MCF 10A (cell line): ENCODE data around the gene SMAGP. TPM values are rescaled to one million over a fixed set of nuclear protein-coding genes. Genes with fewer than 3 reads are reported as not detected.
"Not testable (repeated sequence)": the region's sequence is repeated elsewhere in the genome, so short reads cannot be mapped to it uniquely, and the experiment has no call there.

Source experiments
- BruUV-seq: library from RNA; stranded (reverse); fragments of 400-500 nt; replicated peaks from 2 replicates; lab custom pipeline; 2021; lab: Mats Ljungman, UMichigan
- CTCF ChIA-PET: fragments of 300-600 bp; sonication (Branson Sonifier 250); formaldehyde crosslinking; extraction: SDS; loops from one replicate; lab custom pipeline; 2021; ENCODE audit warnings: antibody characterized with exemption, inconsistent platforms; lab: Yijun Ruan, JAX
- POLR2A ChIA-PET: fragments of 300-600, 350-650 bp; sonication (Branson Sonifier 250); formaldehyde crosslinking; extraction: SDS; loops from one replicate; lab custom pipeline; 2020; ENCODE audit warnings: antibody characterized with exemption, inconsistent platforms; lab: Yijun Ruan, JAX
- DNase-seq: peaks from one replicate; pipeline ENCODE4 v3.0.0-alpha.2; 2018; ENCODE audit not compliant: unreplicated experiment
- H3K27ac Mint-ChIP-seq: one replicate; pipeline ENCODE4 v1.8.0; 2022; ENCODE audit warnings: mild to moderate bottlenecking, low read depth, mixed read lengths; ENCODE audit not compliant: unreplicated experiment
- H3K27me3 Mint-ChIP-seq: one replicate; pipeline ENCODE4 v1.8.0; 2022; ENCODE audit warnings: mixed read lengths; ENCODE audit not compliant: insufficient read depth, unreplicated experiment
- H3K36me3 Mint-ChIP-seq: one replicate; pipeline ENCODE4 v1.8.0; 2022; ENCODE audit warnings: mild to moderate bottlenecking, moderate library complexity, mixed read lengths; ENCODE audit not compliant: insufficient read depth, unreplicated experiment
- H3K4me1 Mint-ChIP-seq: one replicate; pipeline ENCODE4 v1.8.0; 2022; ENCODE audit warnings: mixed read lengths; ENCODE audit not compliant: insufficient read depth, unreplicated experiment
- H3K4me3 Mint-ChIP-seq: one replicate; pipeline ENCODE4 v1.8.0; 2022; ENCODE audit warnings: mild to moderate bottlenecking, moderate library complexity, mixed read lengths; ENCODE audit not compliant: unreplicated experiment
- H3K9me3 Mint-ChIP-seq: one replicate; pipeline ENCODE4 v1.8.0; 2022; ENCODE audit warnings: mixed read lengths; ENCODE audit not compliant: unreplicated experiment
- CTCF ChIP-seq: fragments of 200-600 bp; IDR thresholded peaks from one replicate; pipeline ENCODE4 v1.8.0; 2022; ENCODE audit warnings: antibody characterized with exemption, mild to moderate bottlenecking; ENCODE audit not compliant: unreplicated experiment
- intact Hi-C: fragments of 100-400 bp; cut with micrococcal nuclease; formaldehyde crosslinking; loops from 2 replicates; pipeline ENCODE4 v1.14.1; 2022
- total RNA-seq: library from RNA; stranded (reverse); gene quantifications from 2 replicates; pipeline ENCODE4 v1.2.3, GENCODE V29; 2022

The SMAGP gene
- total RNA-seq, 1 experiment from 2014 or later, result 17.4 TPM

- POLR2A ChIA-PET, result no interaction called here
- Mint-ChIP-seq H3K4me3 (no peak overlapping the region), H3K9me3 (no peaks in the 10 kb centered on the region), H3K27me3 (no peaks in the 10 kb centered on the region), H3K4me1 (peaks cover 14% of the 10 kb centered on the region), H3K27ac (no peak overlapping the region), H3K36me3 (no peaks in the 10 kb centered on the region)
- TF ChIP-seq CTCF, result no peak
- BruUV-seq, result no TSS peak
- intact Hi-C loops, result no loop called here
- no peak for DNase-seq
- CTCF ChIA-PET, result interaction anchor here (1.0 kb wide), 1 partner anchor 10 kb away, joined by 3 read pairs; no protein-coding TSS in a partner anchor
Measured at GRCh38 chr12:51311389-51311788, 41.2 kb upstream of the SMAGP start.

- BruUV-seq, result no TSS peak
Measured at GRCh38 chr12:51307655-51308593, 37.7 kb upstream of the SMAGP start.

GRCh38 chr12:51306507-51306906, 36.3 kb upstream of the SMAGP start:
- ChIA-PET CTCF (interaction anchor here (1.5 kb wide), 1 partner anchor 34 kb away, joined by 5 read pairs; no protein-coding TSS in a partner anchor), POLR2A (interaction anchor here (0.6 kb wide), 1 partner anchor 605 kb away, joined by 3 read pairs; no protein-coding TSS in a partner anchor)
- DNase-seq, result no peak
- Mint-ChIP-seq H3K4me3 (no peak overlapping the region), H3K36me3 (no peaks in the 10 kb centered on the region), H3K27ac (no peak overlapping the region), H3K27me3 (no peaks in the 10 kb centered on the region), H3K4me1 (peaks cover 14% of the 10 kb centered on the region), H3K9me3 (no peaks in the 10 kb centered on the region)
- intact Hi-C loops, result loop anchor here (5.0 kb wide), 1 partner anchor 34 kb away; the partner anchor contains the start of gene SMAGP
- BruUV-seq, result no TSS peak
- TF ChIP-seq CTCF, result no peak

More at GRCh38 chr12:51307655-51308593, 37.7 kb upstream of the SMAGP start:
- no peaks in the 10 kb centered on the region for H3K27me3 Mint-ChIP-seq
- intact Hi-C loops, result loop anchor here (5.0 kb wide), 1 partner anchor 36 kb away; the partner anchor contains the start of gene SMAGP
- H3K36me3 Mint-ChIP-seq, result no peaks in the 10 kb centered on the region
- CTCF ChIA-PET, result interaction anchor here (1.8 kb wide), 1 partner anchor 33 kb away, joined by 6 read pairs; no protein-coding TSS in a partner anchor
- H3K27ac Mint-ChIP-seq, result peak overlapping the region; percentile 14
- no peaks in the 10 kb centered on the region for H3K9me3 Mint-ChIP-seq
- peak; percentile 74 for DNase-seq
- TF ChIP-seq CTCF, result no peak
- peak overlapping the region; percentile 9 for H3K4me3 Mint-ChIP-seq
- POLR2A ChIA-PET, result interaction anchor here (0.8 to 1.1 kb wide), 4 partner anchors 10 to 69 kb away, joined by 3 read pairs; partner anchors contain the start of gene DAZAP2
- peaks cover 14% of the 10 kb centered on the region for H3K4me1 Mint-ChIP-seq

- H3K27me3 Mint-ChIP-seq, H3K27ac Mint-ChIP-seq, H3K9me3 Mint-ChIP-seq, intact Hi-C loops, BruUV-seq, H3K36me3 Mint-ChIP-seq, DNase-seq, H3K4me1 Mint-ChIP-seq, H3K4me3 Mint-ChIP-seq: not testable (repeated sequence)
- ChIA-PET POLR2A (interaction anchor here (0.6 to 1.4 kb wide), 5 partner anchors 11 to 205 kb away, joined by 3 to 4 read pairs (median 4); no protein-coding TSS in a partner anchor), CTCF (interaction anchor here (0.6 kb wide), 1 partner anchor 13 kb away, joined by 4 read pairs; no protein-coding TSS in a partner anchor)
Measured at GRCh38 chr12:51300768-51301167, 30.6 kb upstream of the SMAGP start.
